ENCODE measurements around the gene BACE1-AS. TPM values are rescaled to one million over a fixed set of nuclear protein-coding genes. Genes with fewer than 3 reads are reported as not detected.

BACE1-AS gene
- total RNA-seq, 1 donor from 2014 or later = 19.0 TPM

DNA sequence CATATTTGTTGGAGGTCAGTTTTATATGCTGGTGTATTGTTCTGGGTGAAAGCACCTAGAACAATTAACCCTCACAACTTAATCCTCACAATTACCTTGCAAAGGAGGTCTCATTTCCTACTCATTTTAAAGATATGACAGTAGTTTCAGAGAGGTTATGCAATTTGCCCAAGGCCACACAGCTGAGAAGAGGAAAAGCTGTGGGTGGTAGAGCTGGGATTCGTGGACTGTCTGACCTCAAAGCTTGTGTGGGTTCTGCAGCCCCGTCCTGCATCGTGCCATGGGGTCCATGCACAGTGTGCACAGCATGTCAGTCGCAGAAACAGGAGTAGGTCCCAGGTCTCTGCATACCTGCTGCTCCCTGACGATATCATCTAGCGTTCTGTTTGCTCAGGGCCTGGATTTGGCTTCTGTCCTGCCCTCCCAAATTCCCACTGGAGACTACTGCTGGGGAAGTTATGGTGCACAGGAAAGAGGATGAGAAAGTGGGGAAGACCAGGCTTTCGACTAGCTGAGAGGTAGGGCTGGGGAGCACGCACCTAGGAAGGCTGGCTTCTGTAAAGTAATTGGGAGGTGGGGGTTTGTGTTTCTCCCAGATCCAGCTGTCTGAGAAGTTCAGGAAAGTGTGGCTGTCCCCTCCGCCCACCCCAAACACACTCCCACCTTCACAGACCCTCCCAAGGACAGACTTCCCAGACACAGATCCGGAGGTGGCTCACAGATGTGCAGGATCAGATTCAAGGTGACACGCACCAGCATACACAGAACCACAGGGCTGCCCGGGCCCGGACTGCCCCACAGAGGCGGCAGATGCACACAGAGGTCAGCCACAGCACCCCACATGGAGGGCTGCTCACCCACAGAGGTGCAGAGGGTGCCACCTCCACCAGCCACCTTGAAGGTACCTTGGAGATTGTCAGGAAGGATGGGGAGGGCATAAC lies 23.0 kb downstream of the BACE1-AS start:
- TF ChIP-seq, protein P1, sequence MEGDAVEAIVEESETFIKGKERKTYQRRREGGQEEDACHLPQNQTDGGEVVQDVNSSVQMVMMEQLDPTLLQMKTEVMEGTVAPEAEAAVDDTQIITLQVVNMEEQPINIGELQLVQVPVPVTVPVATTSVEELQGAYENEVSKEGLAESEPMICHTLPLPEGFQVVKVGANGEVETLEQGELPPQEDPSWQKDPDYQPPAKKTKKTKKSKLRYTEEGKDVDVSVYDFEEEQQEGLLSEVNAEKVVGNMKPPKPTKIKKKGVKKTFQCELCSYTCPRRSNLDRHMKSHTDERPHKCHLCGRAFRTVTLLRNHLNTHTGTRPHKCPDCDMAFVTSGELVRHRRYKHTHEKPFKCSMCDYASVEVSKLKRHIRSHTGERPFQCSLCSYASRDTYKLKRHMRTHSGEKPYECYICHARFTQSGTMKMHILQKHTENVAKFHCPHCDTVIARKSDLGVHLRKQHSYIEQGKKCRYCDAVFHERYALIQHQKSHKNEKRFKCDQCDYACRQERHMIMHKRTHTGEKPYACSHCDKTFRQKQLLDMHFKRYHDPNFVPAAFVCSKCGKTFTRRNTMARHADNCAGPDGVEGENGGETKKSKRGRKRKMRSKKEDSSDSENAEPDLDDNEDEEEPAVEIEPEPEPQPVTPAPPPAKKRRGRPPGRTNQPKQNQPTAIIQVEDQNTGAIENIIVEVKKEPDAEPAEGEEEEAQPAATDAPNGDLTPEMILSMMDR (IDR thresholded peaks at IDR 0.05; ENCODE audit: unreplicated experiment) = no peak
- peaks cover 21% of the 10 kb centered on the region for H3K4me1 Mint-ChIP-seq (ENCODE audit: low read depth)

DNA sequence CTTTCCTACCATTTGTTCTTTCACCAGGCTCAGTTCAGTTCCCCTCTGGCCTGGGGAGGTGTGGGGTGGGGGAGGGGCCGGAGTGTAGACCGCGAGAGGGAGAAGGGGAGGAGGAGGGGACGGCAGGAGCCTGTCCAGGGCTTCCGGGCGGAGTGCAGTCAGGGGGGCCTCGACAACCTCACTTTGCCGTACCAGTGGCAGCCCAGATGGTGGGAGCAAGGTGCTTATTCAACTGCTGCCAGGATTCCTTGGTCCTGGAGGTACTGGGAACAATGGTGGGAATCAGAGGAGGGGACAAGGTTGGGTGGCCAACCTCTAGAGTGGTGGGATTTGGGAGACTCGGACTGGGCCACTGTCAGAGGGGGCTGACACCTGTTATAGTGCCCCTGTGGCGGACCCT lies 23.7 kb downstream of the BACE1-AS start:
- Mint-ChIP-seq H3K27me3 (no peaks in the 10 kb centered on the region), H3K4me1 (ENCODE audit: low read depth) (peaks cover 23% of the 10 kb centered on the region), H3K27ac (peak overlapping the region; percentile 87), H3K4me3 (ENCODE audit: low read depth) (peak overlapping the region; percentile 81), H3K9me3 (ENCODE audit: low read depth) (no peaks in the 10 kb centered on the region), H3K36me3 (ENCODE audit: insufficient read depth) (no peaks in the 10 kb centered on the region)
- DNase-seq (ENCODE audit: low spot score, unreplicated experiment) = no peak
- TF ChIP-seq, protein P1 (IDR thresholded peaks at IDR 0.05; ENCODE audit: unreplicated experiment) = no peak

More for the DNA sequence above, 23.0 kb downstream of the BACE1-AS start:
- Mint-ChIP-seq H3K9me3 (ENCODE audit: low read depth) (no peaks in the 10 kb centered on the region), H3K27me3 (no peaks in the 10 kb centered on the region), H3K36me3 (ENCODE audit: insufficient read depth) (no peaks in the 10 kb centered on the region), H3K27ac (no peak overlapping the region), H3K4me3 (ENCODE audit: low read depth) (peak overlapping the region; percentile 81)
- no peak for DNase-seq (ENCODE audit: low spot score, unreplicated experiment)

DNA sequence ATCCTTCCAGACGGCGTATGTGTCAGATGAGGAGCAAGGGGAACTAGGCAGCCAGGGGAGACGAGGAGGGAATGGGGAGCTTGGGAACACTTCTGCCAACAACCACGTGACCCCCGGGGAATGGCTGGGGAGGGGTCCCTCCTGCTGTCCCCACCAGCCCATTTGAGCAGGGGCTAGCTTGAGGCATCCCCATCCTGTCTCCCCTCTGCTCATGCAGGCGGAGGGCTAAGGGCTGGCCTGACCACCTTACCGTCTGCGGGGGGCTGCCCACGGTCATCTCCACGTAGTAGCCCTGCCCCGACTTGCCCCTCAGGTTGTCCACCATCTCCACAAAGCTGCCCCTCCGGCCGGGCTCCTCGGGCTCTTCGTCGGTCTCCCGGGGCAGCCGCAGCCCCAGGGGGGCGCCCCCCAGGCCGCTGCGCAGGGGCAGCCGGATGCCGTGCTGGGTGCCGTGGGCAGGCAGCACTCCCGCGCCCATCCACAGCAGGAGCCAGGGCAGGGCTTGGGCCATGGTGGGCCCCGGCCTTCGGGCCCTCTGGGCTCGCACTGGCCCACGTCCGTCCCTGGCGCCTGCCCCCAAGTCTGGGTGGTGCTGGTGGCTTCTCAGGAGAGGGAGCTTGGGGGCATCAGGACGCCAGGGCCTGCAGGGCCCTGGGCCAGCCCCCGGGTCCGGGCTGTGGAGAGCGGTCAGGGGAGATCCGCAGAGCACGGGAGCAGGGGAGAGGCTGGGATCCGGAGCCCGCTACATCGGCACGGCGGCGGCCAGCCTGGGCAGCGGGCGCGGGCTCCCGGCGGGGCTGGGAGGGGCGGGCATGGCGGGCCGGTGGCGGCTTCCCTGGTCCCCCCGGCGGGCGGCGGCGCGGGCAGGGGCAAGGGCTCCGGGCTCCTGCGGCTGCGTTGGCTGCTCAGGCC lies 24.4 kb downstream of the BACE1-AS start:
- peak overlapping the region; percentile 81 for H3K4me3 Mint-ChIP-seq (ENCODE audit: low read depth)
- no peak for DNase-seq (ENCODE audit: low spot score, unreplicated experiment)
- H3K4me1 Mint-ChIP-seq (ENCODE audit: low read depth) = peaks cover 23% of the 10 kb centered on the region
- TF ChIP-seq, protein P1 (IDR thresholded peaks at IDR 0.05; ENCODE audit: unreplicated experiment) = no peak
- H3K36me3 Mint-ChIP-seq (ENCODE audit: insufficient read depth) = no peaks in the 10 kb centered on the region
- H3K27ac Mint-ChIP-seq = peak overlapping the region; percentile 87
- H3K27me3 Mint-ChIP-seq = no peaks in the 10 kb centered on the region
- no peaks in the 10 kb centered on the region for H3K9me3 Mint-ChIP-seq (ENCODE audit: low read depth)

DNA sequence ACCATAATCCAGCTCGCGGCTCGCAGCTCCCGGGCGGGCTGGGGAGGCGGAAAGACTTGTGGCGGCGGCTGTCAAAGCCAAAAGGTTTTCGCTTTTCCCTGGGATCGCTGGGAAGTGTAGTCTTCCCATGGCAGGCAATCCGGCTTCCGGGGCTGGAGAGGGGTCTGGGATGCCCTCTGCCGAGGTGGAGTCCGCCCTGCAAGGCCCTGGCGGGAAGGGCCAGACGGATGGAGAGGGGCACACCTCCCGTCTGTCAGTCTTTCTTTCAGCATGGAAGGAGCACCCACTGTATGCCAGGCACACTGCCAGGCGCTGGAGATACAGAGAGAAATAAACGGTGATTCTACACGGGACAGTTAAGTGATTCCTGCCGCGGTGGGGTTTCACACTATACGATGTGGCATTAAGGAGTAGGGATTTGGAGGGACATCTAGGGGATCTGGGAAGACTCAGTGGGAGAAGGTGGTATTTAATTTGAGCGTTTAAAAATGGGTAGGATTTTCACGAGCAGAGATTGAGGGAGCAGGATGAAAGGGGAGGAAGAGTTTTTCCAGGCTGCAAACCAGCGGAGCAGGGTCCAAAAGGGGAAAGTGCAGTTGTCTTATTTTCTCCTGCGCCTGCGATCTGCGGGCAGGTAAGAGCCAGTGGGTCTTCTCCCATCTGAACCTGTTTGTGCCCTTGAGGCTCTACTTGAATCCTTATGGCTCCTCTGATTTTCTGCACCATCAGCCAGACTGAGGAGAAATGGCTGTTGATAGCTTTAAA lies 25.2 kb downstream of the BACE1-AS start, which contains the start of gene BACE1:
Gene BACE1 (minus strand): TSS at position 60 of the 765 bp plus-strand sequence. CDS start 461 bp downstream, outside the sequence.
- Mint-ChIP-seq H3K36me3 (ENCODE audit: insufficient read depth) (no peaks in the 10 kb centered on the region), H3K27ac (peak within 1 kb of the TSS; percentile 87), H3K27me3 (no peaks in the 10 kb centered on the region), H3K4me3 (ENCODE audit: low read depth) (peak within 1 kb of the TSS; percentile 81), H3K9me3 (ENCODE audit: low read depth) (no peaks in the 10 kb centered on the region), H3K4me1 (ENCODE audit: low read depth) (peaks cover 22% of the 10 kb centered on the region)
- DNase-seq (ENCODE audit: low spot score, unreplicated experiment) = peak; percentile 56
- TF ChIP-seq, protein P1 (IDR thresholded peaks at IDR 0.05; ENCODE audit: unreplicated experiment) = peak; percentile 48

Measured in progenitor cell of endocrine pancreas (in vitro differentiated cells).